HG02642 (cell line): ENCODE data around the gene FAM163A.
"Not testable (repeated sequence)": the region's sequence is repeated elsewhere in the genome, so short reads cannot be mapped to it uniquely, and the experiment has no call there.

Experiments
- ATAC-seq: cut with Tn5 transposase; IDR thresholded peaks from one replicate; pipeline ENCODE4 v1.9.1; 2021; ENCODE audit warnings: mild to moderate bottlenecking; ENCODE audit not compliant: unreplicated experiment, poor library complexity

FAM163A gene

GRCh38 chr1:179742717-179743678, at the start of gene FAM163A:
Gene FAM163A, plus strand, starts transcription at chr1:179743291. Its CDS starts 69,807 bp downstream, at chr1:179813098.
- ATAC-seq, result no peak

- ATAC-seq, result not testable (repeated sequence)
Measured at GRCh38 chr1:179694530-179694929, 48.6 kb upstream of the FAM163A start.

GRCh38 chr1:179702946-179703539, 40.0 kb upstream of the FAM163A start:
- ATAC-seq, result no peak

GRCh38 chr1:179706339-179706941, 36.7 kb upstream of the FAM163A start:
- ATAC-seq, result no peak

- no peak for ATAC-seq
Measured at GRCh38 chr1:179707406-179707805, 35.7 kb upstream of the FAM163A start.

GRCh38 chr1:179708434-179709195, 34.5 kb upstream of the FAM163A start:
- ATAC-seq, result no peak

- ATAC-seq, result peak; percentile 87
Measured at GRCh38 chr1:179709841-179710329, 33.2 kb upstream of the FAM163A start.

GRCh38 chr1:179714159-179714558, 28.9 kb upstream of the FAM163A start:
- ATAC-seq, result no peak

- ATAC-seq, result no peak
Measured at GRCh38 chr1:179714623-179715022, 28.5 kb upstream of the FAM163A start.

- ATAC-seq, result no peak
Measured at GRCh38 chr1:179719272-179719671, 23.8 kb upstream of the FAM163A start.

GRCh38 chr1:179728271-179728670, 14.8 kb upstream of the FAM163A start:
- no peak for ATAC-seq

GRCh38 chr1:179729881-179730280, 13.2 kb upstream of the FAM163A start:
- ATAC-seq, result no peak

- no peak for ATAC-seq
Measured at GRCh38 chr1:179731643-179732042, 11.4 kb upstream of the FAM163A start.

GRCh38 chr1:179742291-179742690, 800 bp upstream of the FAM163A start:
- no peak for ATAC-seq

GRCh38 chr1:179743679-179744400, 749 bp downstream of the FAM163A start:
- ATAC-seq, result no peak

GRCh38 chr1:179744401-179745130, 1.5 kb downstream of the FAM163A start:
- ATAC-seq, result no peak

GRCh38 chr1:179745131-179745611, 2.1 kb downstream of the FAM163A start:
- no peak for ATAC-seq

GRCh38 chr1:179745743-179746142, 2.7 kb downstream of the FAM163A start:
- ATAC-seq, result no peak

- ATAC-seq, result no peak
Measured at GRCh38 chr1:179747611-179748010, 4.5 kb downstream of the FAM163A start.
